SIG-M5 (cell line): ENCODE measurements around the gene GLB1L2.
"Not testable (repeated sequence)": the region's sequence is repeated elsewhere in the genome, so short reads cannot be mapped to it uniquely, and the experiment has no call there.

Source experiments
- DNase-seq: peaks from one replicate; lab custom pipeline; 2025; lab: John Stamatoyannopoulos, UW

The GLB1L2 gene

GRCh38 chr11:134331354-134332188, at the start of gene GLB1L2:
Gene GLB1L2 (plus strand): TSS chr11:134331988. CDS start chr11:134332062, 74 bp downstream.
- no peak for DNase-seq

- no peak for DNase-seq
Measured at GRCh38 chr11:134282121-134283045, 49.4 kb upstream of the GLB1L2 start.

GRCh38 chr11:134283461-134284230, 48.1 kb upstream of the GLB1L2 start:
- no peak for DNase-seq

GRCh38 chr11:134284349-134284748, 47.4 kb upstream of the GLB1L2 start:
- not testable (repeated sequence) for DNase-seq

GRCh38 chr11:134287561-134287960, 44.2 kb upstream of the GLB1L2 start:
- no peak for DNase-seq

GRCh38 chr11:134288486-134288885, 43.3 kb upstream of the GLB1L2 start:
- DNase-seq = no peak

GRCh38 chr11:134289167-134289566, 42.6 kb upstream of the GLB1L2 start:
- DNase-seq = no peak

GRCh38 chr11:134289789-134290188, 42.0 kb upstream of the GLB1L2 start:
- no peak for DNase-seq

GRCh38 chr11:134290646-134291045, 41.1 kb upstream of the GLB1L2 start:
- DNase-seq = no peak

- no peak for DNase-seq
Measured at GRCh38 chr11:134291196-134291595, 40.6 kb upstream of the GLB1L2 start.

GRCh38 chr11:134292661-134293060, 39.1 kb upstream of the GLB1L2 start:
- DNase-seq = no peak

- DNase-seq = no peak
Measured at GRCh38 chr11:134293119-134294113, 38.4 kb upstream of the GLB1L2 start.

- no peak for DNase-seq
Measured at GRCh38 chr11:134294664-134295063, 37.1 kb upstream of the GLB1L2 start.

GRCh38 chr11:134312223-134312622, 19.6 kb upstream of the GLB1L2 start:
- DNase-seq = no peak

GRCh38 chr11:134312807-134313206, 19.0 kb upstream of the GLB1L2 start:
- DNase-seq = no peak

GRCh38 chr11:134313379-134313778, 18.4 kb upstream of the GLB1L2 start:
- no peak for DNase-seq

- no peak for DNase-seq
Measured at GRCh38 chr11:134313821-134314607, 17.8 kb upstream of the GLB1L2 start.

- no peak for DNase-seq
Measured at GRCh38 chr11:134317103-134317502, 14.7 kb upstream of the GLB1L2 start.

GRCh38 chr11:134321373-134321772, 10.4 kb upstream of the GLB1L2 start:
- DNase-seq = not testable (repeated sequence)

GRCh38 chr11:134322553-134322952, 9.2 kb upstream of the GLB1L2 start:
- DNase-seq = no peak
